HG03457 (cell line): Measurements from ENCODE around the gene ABLIM1.
"Not testable (repeated sequence)": the region's sequence is repeated elsewhere in the genome, so short reads cannot be mapped to it uniquely, and the experiment has no call there.

Source experiments
- ATAC-seq: cut with Tn5 transposase; IDR thresholded peaks from one replicate; pipeline ENCODE4 v1.9.1; 2021; ENCODE audit warnings: moderate number of reproducible peaks; ENCODE audit not compliant: unreplicated experiment

ABLIM1 gene

DNA sequence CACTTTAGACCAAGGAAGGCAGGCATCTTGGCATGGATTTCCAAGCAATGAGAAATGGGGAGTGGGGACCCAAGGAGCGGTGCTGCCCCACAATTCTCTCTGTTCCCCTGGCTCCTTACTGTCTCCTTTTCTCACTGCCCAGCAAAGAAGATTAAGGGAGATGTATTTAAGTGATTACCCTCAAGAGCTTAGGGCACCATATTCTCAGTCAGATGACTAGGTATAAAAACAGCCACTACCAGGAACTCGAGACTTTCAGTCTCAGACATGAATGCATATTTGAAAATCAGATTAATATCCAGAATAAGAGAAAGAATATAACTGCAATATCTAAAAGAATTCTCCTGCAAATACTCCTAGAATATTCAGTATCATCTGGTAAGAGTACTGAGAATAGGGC is at the start of gene ABLIM1:
TSS of gene ABLIM1 (minus strand) at position 101 of the 400 bp plus-strand sequence. CDS start at position 26, 75 bp downstream.
- no peak for ATAC-seq

DNA sequence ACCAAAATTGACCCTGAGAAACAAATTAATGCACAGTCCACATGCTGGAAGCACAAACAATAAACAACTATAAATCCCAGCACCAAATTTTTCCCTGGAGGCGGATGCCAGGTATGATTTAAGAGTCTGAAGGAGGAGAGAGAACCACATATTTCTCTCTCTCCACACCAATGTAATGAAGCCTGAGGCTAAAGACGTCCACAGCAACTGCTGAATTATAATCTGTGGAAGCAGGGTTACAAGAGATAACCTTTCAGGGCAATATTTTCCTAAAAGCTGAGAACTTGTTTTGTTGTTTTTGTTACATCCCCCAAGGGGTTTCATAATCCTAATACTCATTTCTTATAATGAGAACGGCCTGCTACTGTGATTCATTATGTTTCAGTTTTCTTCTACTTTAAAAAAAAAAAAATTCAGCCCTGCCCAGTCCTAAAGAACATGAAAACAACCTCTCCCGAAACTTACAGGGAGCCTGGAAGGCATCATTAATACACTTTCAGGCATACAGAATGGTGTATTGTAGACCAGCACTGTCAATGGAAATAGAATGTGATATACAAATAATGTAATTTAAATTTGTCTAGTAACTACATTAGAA is 48.5 kb upstream of the ABLIM1 start:
- ATAC-seq = no peak

DNA sequence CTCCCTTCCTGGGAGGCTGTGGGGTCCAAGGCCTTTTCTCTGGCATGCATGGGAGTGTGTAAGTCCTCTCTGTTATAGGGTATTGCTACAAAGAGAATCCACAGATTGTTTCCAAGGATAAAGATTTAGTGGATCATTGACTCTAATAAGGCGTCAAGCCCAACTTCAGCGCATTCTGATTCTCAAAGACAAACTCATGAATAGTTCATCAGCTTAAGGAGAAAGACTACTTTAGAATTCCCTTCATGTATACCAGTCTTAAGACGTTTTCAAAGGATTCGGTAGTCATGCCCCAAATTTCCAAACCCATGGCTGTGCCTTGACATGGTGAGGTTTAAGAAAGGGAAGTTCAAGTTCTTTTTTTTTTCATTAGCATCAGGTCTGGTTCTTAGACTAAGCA is 46.6 kb upstream of the ABLIM1 start:
- ATAC-seq = no peak

DNA sequence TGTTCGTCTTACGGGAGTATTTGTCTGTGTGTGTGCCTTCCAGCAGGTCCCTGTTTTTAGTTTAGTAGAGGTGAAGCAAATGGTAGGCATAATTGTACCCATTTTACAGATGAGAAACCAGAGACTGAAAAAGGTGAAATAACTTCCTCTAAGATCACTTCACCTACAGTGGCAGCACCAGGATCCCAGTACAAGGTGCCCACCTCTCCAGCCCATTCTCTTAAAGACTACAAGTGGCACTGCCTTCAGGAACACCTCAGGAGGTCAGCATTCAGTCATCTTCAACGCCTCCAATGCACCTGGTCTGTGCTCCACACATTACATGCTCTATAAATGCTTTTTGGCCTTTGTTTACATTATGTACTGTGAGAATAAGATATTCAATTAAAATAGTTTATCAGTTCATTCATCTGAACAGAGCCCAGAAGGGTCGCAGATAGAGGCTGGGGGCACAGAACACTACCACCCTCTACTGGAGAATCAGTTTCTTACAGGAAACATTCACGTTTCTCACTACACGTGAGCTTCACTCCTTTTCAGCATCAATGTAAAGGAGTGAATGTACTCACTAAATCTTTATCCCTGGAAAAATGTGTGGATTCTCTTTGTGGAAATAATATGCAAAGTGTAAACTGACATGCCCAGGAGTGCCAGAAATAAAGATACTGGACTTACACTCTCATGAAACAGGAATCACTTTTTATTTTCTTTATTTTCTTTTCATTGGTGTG is 45.5 kb upstream of the ABLIM1 start:
- ATAC-seq = no peak

DNA sequence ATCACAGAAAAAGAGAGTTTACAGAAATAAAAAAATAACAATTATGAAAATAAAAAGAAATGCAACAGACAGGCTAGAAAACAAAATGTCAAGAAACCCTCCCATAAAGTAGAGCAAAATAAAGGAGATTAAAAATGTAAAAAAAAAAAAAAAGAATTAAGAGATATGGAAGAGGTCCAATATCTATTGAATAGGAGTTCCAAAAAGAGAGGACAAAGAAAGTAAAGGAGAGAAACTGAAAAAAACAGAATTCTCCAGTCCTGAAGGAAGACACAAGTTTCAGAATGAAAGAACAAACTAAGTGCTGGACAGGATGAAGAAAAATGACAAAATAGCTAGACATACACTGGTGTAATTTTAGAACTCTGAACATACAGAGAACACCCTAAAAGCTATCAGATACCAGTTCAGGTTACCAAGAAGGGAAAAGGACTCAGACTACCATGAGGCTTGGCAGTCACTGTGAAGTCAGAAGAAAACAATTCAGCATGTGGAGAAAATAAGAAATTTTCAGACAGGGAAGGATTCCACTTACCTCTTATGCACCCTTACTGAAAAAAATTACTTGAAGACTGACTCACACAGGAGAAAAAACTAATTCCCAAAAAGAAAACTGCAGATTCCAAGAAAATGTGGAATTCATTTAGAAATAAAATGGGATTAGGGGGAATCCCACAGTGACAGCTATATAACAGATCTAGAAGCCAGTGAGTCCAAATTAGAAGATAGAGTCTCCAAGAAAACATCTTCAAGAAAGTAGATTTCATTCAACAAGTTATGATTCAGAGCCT is 40.4 kb upstream of the ABLIM1 start:
- no peak for ATAC-seq

DNA sequence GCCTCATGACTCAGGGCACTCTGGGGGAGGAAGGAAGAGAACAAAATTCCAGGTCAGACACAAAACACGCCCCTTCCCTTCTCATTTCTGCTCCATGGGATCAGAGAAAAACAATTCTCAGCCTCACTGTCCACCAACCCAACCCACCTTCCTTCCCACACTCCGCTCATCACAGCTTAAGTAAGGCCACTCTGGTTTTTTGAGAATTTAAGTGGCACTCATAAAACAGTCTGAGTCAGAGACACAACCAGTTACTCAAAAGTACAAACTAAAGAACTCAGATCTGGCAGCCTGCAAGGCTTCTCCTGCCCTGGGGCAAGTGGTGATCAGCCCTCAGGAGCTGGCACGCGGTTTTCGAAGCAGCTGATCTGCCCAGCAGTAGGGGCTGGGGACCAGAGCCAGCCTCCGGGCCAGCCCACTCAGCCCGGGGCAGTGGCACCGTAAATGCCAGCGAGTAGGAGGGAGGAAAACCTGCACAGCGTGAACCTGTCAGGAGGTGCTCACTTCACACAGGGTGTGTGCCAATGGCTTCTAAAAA is 39.1 kb upstream of the ABLIM1 start:
- no peak for ATAC-seq

DNA sequence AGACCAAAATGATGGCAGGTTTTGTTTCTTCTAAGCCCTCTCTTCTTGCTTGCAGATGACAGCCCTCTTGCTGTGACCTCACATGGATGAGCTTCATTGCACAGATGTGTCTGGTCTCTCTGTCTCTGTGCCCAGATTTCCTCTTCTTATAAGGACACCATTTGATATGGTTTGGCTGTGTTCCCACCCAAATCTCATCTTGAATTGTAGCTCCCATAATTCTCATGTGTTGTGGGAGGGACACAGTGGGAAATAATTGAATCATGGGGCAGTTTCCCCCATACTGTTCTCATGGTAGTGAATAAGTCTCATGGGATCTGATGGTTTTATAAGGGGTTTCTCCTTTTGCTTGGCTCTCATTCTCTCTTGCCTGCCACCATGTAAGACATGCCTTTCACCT is 38.2 kb upstream of the ABLIM1 start:
- not testable (repeated sequence) for ATAC-seq

DNA sequence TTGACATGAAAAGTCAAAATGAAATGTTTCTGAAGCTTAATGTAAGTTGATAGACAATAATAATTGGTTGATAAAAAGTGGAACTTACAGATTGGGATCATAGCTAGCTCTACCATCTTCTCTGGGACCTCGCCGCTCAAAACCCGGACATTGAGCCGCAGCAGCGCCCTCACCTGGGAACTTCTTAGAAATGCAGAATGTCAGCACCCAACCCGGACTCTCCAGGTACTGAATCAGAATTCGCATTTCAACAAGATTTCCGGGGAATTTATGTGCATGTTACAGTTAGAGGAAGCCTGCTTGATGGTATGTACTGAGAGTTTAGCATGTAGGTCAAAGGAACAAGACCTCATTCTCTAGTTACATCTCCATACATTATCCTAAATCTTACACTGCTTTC is 36.7 kb upstream of the ABLIM1 start:
- ATAC-seq = no peak

DNA sequence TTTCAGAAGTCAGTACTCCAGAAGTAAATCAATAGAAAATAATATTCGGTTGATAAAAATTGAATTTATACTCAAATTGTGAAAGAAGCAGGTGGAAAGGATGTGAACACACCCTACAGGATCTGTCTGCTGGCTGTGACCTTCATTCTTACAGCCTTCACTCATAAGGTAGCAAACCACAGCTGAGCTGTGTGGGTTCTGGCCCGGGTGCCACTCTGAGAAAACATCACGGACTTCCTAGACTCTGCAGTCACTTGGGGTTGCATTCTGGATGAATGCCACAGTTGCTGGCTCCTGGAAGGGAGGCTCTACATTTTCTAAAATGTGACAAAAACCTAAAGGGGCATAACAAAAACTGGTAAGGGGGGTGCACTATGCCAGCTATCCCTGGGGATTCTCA is 36.0 kb upstream of the ABLIM1 start:
- ATAC-seq = no peak

DNA sequence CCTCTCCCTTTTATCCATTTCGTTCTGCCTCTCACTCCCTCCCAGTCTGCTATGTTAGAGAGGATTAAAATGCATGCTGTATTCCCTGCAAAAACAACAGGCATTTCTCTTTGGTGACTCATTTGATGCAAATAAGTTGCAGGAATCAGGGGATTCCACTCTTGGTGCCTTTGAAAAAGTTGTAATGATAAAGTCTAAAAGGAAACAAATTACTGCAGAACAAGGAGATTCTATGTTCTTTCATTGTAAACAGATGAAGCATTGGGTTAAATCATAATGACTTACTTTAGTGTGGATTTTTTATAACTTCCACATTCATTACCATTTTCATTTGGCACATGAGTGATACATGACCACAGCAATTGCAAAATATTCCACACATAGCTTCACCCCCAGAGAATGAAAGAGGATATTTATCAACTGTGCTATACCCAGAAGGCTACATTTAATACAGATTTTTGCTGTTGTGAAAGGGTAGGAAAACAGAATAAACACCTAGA is 33.4 kb upstream of the ABLIM1 start:
- ATAC-seq = no peak

DNA sequence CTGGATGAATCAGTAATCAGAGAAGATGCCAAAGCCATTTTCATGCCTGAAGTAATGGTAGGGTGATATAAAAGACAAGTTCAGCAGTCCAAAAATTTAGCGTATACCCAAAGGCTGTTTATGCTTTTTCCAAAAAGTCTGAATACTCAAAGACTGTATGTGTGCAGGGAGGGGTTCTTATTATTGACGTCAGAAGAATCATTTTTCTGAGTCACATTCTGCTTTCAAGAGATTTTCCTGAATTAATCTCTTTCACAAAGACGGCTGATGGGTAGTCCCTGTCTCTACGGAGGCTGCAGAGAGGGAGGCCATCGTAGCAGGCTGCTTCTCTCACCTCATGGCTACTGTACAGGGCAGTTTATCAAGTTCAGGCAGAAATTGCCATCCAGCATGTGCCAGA is 30.7 kb upstream of the ABLIM1 start:
- no peak for ATAC-seq

DNA sequence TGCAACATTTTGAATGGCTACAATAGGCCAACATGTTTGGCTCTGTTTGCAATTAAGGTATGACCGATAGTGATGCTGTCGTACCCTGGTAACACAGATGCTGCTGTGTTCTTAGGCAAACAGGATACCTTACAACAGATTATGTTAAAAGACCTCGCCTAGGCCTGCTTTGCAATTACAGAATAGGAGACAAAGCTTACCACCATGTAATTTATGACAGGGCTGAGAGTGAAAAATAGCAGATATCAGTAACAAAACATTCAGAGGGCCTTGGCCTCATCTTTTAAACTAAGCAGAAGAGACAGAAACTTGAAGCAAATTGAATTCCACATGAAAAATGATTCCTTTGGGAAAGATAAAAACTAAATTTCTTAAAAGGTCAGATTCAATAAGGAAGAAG is 29.4 kb upstream of the ABLIM1 start:
- ATAC-seq = no peak

DNA sequence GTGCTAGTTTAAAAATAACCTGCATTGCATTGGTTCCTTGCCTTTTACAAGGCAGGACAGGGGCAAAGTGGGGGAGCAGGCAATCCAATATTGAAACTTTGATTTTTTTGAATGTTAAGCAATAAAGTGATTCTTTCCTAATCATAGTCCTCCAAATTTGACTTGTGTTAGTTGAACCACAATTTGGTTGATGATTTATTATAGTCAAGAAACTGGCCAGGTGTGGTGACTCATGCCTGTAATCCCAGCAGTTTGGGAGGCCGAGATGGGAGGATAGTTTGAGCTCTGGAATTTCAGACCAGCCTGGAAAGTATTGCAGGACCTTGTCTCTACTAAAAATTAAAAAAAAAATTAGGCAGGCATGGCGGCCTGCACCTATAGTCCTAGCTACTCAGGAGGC is 27.9 kb upstream of the ABLIM1 start:
- no peak for ATAC-seq

DNA sequence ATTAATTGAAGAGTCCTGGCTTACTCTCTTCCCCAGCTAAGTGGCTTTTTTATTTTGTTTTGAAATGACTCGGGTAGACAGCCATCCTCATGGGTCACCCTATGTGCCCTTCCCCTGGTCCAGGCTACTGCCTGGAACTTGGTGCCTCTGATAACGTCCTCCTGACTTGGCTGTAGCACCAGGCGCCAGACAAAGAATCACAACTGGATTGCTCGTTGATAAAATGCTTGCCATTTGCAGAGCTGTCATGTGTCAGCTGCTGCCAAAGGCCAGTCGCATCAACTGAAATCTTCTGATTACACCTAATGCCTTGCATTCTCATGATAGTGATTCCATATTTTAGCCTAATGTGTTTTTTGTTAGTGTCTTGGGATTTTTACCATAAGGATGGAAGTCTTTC is 27.4 kb upstream of the ABLIM1 start:
- ATAC-seq = no peak

DNA sequence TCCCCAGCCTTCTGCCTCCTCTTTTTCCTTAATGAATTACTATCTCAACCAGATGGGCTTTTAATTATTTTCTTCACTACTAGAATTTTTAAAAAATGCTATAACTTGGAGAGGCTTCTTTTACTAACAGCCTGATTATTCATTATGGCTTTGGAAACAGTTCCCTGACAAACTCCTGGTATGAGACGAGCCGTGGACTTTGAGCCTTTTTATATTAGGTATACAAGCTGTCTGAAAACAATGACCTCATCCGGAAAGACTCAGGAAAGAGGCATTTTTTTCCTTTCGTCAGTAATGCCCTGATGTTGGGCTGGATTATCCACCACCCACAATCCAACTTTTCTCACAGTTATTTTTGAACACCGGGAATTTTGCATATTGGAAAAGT is 26.7 kb upstream of the ABLIM1 start:
- ATAC-seq = no peak

DNA sequence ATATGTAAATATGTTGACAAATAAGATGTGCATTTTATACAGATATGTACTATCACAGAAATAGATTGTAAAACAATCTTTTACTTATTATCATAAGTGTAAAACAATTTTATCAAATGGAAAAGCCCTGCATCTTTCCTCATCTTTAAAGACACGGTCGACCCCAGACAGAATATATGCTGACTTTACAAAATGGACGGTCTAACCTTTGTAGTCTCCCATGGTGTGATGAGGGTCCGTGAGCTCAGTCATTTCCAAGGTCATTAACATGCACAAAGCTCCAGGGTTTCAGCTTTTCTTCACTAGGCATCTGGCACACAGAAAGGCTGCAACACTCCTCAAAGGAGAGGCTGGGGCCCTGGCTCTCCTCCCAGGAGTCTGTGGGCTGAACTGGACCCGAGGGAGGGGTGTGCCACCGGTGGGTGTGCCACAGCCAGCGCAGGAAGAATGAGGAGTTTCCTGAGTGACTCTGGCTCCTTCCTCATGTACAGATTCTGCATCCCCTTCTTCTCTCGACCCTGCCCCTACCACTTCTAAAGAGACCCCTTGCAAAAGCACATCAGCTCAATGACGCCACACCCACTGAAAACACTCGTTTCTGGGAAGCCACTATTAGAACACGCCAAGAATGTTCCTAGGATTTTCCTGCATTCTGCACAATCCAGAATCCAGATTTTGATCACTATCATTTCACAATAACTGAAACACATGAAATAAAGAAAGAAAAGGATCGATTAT is 26.2 kb upstream of the ABLIM1 start:
- ATAC-seq = no peak

DNA sequence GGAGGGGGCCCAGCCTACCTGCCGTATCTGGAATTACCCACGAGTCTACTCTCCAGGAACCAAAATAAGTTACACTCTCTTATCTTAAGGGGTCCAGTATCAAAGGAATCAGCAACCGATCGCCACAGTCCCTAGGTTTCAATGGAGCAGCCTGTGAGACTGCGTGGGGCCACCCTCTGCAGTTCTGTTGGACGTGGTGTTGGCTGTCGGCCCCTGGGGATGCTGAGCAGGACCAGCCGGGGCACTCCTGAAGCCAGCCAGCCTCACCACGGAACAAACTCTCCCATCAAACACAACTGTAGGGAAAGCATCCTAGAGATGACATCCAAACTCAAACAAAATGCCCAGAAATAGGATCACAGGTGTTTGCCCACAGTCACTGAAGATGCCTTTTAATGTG is 25.5 kb upstream of the ABLIM1 start:
- ATAC-seq = no peak

DNA sequence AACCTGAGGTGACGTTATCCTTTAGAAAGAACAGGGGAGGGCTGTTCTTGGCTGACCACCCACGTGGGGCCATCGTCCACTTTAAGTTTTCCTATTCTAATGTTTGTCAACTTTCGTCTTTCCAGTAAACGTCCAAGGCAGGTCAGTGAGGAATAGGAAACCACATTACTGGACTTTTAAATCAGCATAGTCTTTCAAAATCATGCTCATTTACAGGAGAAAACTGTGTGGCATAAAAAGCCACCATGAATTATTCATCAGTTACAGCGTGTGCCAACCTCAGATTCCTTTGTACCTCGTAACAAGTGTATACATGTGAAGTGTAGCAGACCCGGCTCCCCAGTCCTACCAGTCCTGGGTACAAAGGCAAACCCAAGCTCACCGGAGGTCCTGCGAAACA is 25.1 kb upstream of the ABLIM1 start:
- no peak for ATAC-seq

DNA sequence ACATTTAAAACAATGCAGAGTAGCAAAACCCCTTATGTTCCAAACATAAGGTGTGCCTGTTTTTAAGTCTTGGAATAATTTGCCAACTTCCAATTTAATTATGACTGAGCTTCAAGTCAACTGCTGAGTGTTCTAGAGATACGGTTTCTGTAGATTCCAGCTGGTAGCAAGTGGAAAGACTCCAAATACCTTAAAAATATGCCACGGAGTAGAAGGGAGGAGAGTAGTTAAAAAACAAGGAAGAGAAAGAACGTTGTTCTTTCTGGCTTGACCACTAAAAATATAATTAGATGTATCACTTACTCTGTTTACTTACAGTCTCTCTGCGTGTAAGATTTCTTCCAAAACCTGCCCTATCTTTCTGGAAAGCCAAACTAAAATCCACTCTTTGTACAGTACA is 24.5 kb upstream of the ABLIM1 start:
- no peak for ATAC-seq

DNA sequence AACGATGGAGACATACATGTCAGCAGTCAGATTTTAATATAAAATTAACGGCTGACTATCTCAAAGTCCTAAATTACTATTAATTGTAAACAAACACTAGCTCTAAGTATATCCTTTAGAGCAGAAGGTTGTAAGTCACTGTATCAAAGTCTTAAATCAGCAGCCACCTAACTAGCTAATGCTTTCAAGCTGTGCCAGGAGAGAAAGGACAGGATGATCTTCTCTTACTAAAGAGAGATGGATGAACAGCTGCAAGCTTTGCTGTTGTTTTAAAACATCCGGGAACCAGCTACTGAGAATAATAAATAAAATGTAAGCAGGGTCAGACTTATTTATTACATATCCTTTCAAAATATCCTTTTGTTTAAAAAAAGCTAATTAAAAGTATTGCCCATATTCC is 24.0 kb upstream of the ABLIM1 start:
- no peak for ATAC-seq

DNA sequence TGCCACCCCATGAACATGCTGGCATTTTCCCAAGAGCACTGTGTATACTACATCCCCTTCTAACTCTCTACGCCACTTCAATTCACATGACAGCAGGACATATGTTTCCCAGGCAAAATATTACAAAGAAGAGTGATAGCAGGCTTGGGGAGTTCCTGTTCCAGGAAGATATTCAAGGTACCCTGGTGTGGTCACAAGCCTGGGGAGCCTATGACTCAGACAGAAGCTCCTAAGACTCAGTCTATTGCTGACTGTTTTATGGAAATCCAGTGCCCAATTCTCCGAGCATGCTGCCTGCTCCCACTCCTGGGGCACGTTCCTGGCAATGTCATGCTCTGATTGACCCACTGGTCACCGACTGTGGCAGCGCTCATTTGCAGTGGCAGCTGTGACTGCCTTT is 23.5 kb upstream of the ABLIM1 start:
- no peak for ATAC-seq
